ENCODE data around the gene MAP7D2. TPM values are rescaled to one million over a fixed set of nuclear protein-coding genes. Genes with fewer than 3 reads are reported as not detected.
A peak's percentile ranks its signal among the peaks of the same experiment; 100 is the strongest.

The MAP7D2 gene
- total and polyA plus RNA-seq, 2 of the 13 experiments (the other 11 are each of a cell fraction or from before 2014, with no cell fraction given) = 9.6 to 10.5 TPM

DNA sequence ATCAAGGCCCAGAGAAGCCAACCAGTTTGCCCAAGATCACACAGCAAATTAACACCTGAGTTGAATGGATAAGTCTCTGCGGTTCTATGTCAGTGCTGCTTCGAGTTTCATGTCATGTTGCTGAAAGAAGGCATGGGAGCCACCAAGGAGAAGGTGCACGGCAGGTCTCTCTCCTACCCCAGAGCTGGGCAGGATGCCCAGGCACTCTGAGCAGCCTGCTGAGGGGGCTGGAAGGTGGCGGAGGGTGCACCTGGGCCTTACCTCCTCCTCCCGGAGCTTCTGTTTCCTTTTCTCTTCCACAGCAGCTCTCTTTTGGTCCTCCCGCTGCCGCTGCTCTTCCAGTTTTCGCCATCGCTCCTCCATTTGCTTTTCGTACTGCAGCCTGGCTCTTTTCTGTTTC, 53.6 kb downstream of the MAP7D2 start:
- 97% methylated on average over 7 of the region's 10 CpGs for WGBS (ENCODE audit: low lambda C conversion rate)
- no TSS peak for BruUV-seq (replicated peaks)
- Histone ChIP-seq H3K36me3 (replicated peaks in 1 of 2; ENCODE audit: control insufficient read depth in 1 of 2, insufficient read depth in 2 of 2, low read length in 2 of 2) (0 out of 5 replicates have a peak, but pooled peaks cover 0 to 3% of the 10 kb centered on the region in 2 experiments), H3K27ac (ENCODE audit: extremely low read length, insufficient read depth, low read length) (no peak overlapping the region), H3K4me2 (ENCODE audit: low read depth, low read length) (no peak overlapping the region), H3K9ac (ENCODE audit: insufficient read depth, low read depth, low read length) (no peak overlapping the region), H2AFZ (ENCODE audit: low read length) (no peak overlapping the region), H3K4me3 (replicated peaks in 1 of 3; ENCODE audit: insufficient read depth in 1 of 3, low read depth in 2 of 3, low read length in 3 of 3) (no peak overlapping the region), H3K27me3 (ENCODE audit: control insufficient read depth in 1 of 2, insufficient read depth in 2 of 2, low read length in 2 of 2) (no peaks in the 10 kb centered on the region), H3K9me3 (ENCODE audit: low read length) (no peaks in the 10 kb centered on the region), H3K4me1 (ENCODE audit: insufficient read depth, low read length) (no peaks in the 10 kb centered on the region), H3K79me2 (ENCODE audit: insufficient read depth, low read length) (no peaks in the 10 kb centered on the region), H4K20me1 (ENCODE audit: insufficient read depth, low read length) (no peaks in the 10 kb centered on the region)
- in situ Hi-C loops (cut with HindIII; ENCODE audit: extremely low pct_ligation_motif_present, low pct_unique_long_range_greater_than_20kb) (loop anchor here (10.0 kb wide), 1 partner anchor 158 kb away; no protein-coding TSS in a partner anchor), intact Hi-C loops (cut with micrococcal nuclease; ENCODE audit: unreplicated experiment) (no loop called here)
- TF ChIP-seq RARA (CRISPR knock-in tag; IDR thresholded peaks at IDR 0.05) (no peak), ZNF441 (CRISPR knock-in tag; IDR thresholded peaks at IDR 0.05; ENCODE audit: borderline replicate concordance) (no peak), DPF2 (CRISPR knock-in tag; IDR thresholded peaks at IDR 0.05; ENCODE audit: borderline replicate concordance, low read depth) (no peak), POLR2AphosphoS5 (IDR thresholded peaks at IDR 0.05; ENCODE audit: low read depth, low read length) (no peak), BATF2 (CRISPR knock-in tag; IDR thresholded peaks at IDR 0.05) (no peak)
- CTCF ChIA-PET (ENCODE audit: low intra/inter-chr PET ratio, low total read pairs) = no interaction called here
- DNase-seq (ENCODE audit: low spot score) (no peak), ATAC-seq (no peak), FAIRE-seq (no peak)
- POLR2A ChIA-PET = no interaction called here

DNA sequence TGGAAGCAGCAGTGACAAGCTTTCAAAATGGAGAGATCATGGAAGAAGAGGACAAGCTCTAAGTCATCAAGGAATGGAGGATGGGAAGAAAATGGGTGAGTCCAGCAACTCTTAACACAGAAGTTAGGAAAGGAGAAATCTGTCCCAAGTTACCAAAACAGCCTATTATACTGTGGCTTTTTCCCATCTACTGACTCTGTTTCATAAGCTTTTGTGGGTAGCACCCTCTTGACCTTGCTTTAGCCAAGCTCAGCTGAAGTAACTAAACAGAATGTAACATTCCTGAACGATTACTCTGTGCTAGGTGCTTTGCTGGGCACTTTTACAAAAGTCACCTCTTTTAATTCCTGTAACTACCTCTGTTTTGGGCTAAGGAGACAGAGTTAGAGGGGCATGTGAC, 54.9 kb downstream of the MAP7D2 start:
- in situ Hi-C loops (cut with HindIII; ENCODE audit: extremely low pct_ligation_motif_present, low pct_unique_long_range_greater_than_20kb) = loop anchor here (10.0 kb wide), 1 partner anchor 157 kb away; no protein-coding TSS in a partner anchor
- DNase-seq (ENCODE audit: low spot score) = peak; percentile 2
- H3K4me1 ChIP-seq (ENCODE audit: insufficient read depth, low read length) = no peaks in the 10 kb centered on the region
- 20% methylated on average over 1 of the region's 1 CpG for WGBS (ENCODE audit: low lambda C conversion rate)
- H3K9me3 ChIP-seq (ENCODE audit: low read length) = no peaks in the 10 kb centered on the region
- no peak overlapping the region for H3K4me2 ChIP-seq (ENCODE audit: low read depth, low read length)
- TF ChIP-seq ETV6 (CRISPR knock-in tag; conservative IDR thresholded peaks at IDR 0.05) (no peak), NR2F6 (IDR thresholded peaks at IDR 0.05) (no peak), NR2F6 (CRISPR knock-in tag; IDR thresholded peaks at IDR 0.05) (no peak), SRSF4 (IDR thresholded peaks at IDR 0.05; ENCODE audit: low read depth, low read length, poor library complexity, severe bottlenecking) (no peak), SRSF9 (IDR thresholded peaks at IDR 0.05; ENCODE audit: borderline replicate concordance, insufficient read depth, low read depth, low read length, poor library complexity, severe bottlenecking) (no peak)
- H3K27me3 ChIP-seq (ENCODE audit: control insufficient read depth in 1 of 2, insufficient read depth in 2 of 2, low read length in 2 of 2) = no peaks in the 10 kb centered on the region
- H3K4me3 ChIP-seq (replicated peaks in 1 of 3; ENCODE audit: insufficient read depth in 1 of 3, low read depth in 2 of 3, low read length in 3 of 3) = no peak overlapping the region
- H2AFZ ChIP-seq (ENCODE audit: low read length) = no peak overlapping the region
- CTCF ChIA-PET (ENCODE audit: low intra/inter-chr PET ratio, low total read pairs) = no interaction called here
- no peak overlapping the region for H3K27ac ChIP-seq (ENCODE audit: extremely low read length, insufficient read depth, low read length)
- peak; percentile 53 for FAIRE-seq
- no peaks in the 10 kb centered on the region for H3K79me2 ChIP-seq (ENCODE audit: insufficient read depth, low read length)
- no TSS peak for BruUV-seq (replicated peaks)
- ATAC-seq = no peak
- intact Hi-C loops (cut with micrococcal nuclease; ENCODE audit: unreplicated experiment) = no loop called here
- 0 out of 5 replicates have a peak, but pooled peaks cover 0 to 3% of the 10 kb centered on the region in 2 experiments for H3K36me3 ChIP-seq (replicated peaks in 1 of 2; ENCODE audit: control insufficient read depth in 1 of 2, insufficient read depth in 2 of 2, low read length in 2 of 2)
- H3K9ac ChIP-seq (ENCODE audit: insufficient read depth, low read depth, low read length) = no peak overlapping the region
- POLR2A ChIA-PET = no interaction called here
- no peaks in the 10 kb centered on the region for H4K20me1 ChIP-seq (ENCODE audit: insufficient read depth, low read length)

Data from HepG2 (cell line).